T-helper 1 cell treated with Interleukin-12 subunit alpha and Interleukin-12 subunit beta and Interleukin-4 antibody, amounts not matched to agents 30 μg/mL and 1 μg/mL, for 36 hours (primary cell): Measurements from ENCODE around the gene LTV1.
"Not testable (repeated sequence)": the region's sequence is repeated elsewhere in the genome, so short reads cannot be mapped to it uniquely, and the experiment has no call there.

Experiments
- H3K27ac Mint-ChIP-seq: one replicate; pipeline ENCODE4 v1.8.0; 2021; ENCODE audit warnings: mild to moderate bottlenecking, mixed read lengths
- H3K27me3 Mint-ChIP-seq: one replicate; pipeline ENCODE4 v1.8.0; 2021; ENCODE audit warnings: low read depth, mixed read lengths
- H3K36me3 Mint-ChIP-seq: one replicate; pipeline ENCODE4 v1.8.0; 2021; ENCODE audit warnings: low read depth, mixed read lengths
- H3K4me1 Mint-ChIP-seq: one replicate; pipeline ENCODE4 v1.8.0; 2021; ENCODE audit warnings: low read depth, mixed read lengths
- H3K4me3 Mint-ChIP-seq: one replicate; pipeline ENCODE4 v1.8.0; 2021; ENCODE audit warnings: mild to moderate bottlenecking, moderate library complexity, mixed read lengths
- H3K9me3 Mint-ChIP-seq: one replicate; pipeline ENCODE4 v1.8.0; 2021; ENCODE audit warnings: mixed read lengths

The LTV1 gene

DNA sequence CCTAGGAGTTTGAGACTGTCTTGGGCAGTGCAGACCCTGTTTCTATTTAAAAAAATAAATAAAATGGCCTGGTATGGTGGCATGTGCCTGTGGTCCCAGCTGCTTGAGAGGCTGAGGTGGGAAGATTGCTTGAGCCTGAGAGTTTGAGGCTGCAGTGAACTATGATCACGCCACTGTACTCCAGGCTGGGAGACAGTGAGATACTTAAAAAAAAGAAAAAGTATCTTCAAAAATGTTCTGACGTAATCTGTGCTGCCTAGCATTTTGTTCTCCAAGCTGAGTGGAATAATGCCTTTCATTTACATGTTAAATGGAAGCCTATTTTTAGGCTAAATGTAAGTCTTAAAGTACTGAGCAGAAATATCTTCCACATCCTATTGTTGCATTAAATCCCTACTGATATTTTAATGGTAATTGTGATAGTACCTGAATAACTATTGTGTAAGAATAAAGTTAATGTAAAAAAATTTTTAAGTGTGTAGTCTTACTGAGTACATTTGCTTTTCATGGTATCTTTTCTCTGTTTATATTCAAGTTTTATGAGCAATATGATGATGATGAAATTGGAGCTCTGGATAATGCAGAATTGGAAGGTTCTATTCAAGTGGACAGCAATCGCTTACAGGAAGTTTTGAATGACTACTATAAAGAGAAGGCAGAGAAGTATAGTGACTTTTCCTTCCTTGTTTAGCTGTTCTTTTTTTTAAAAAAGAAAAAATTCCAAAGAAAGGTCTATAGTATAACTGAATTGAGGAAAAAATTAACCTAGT is 16.9 kb downstream of the LTV1 start:
- no peak overlapping the region for H3K4me3 Mint-ChIP-seq
- H3K27ac Mint-ChIP-seq, result no peak overlapping the region
- no peaks in the 10 kb centered on the region for H3K27me3 Mint-ChIP-seq
- no peaks in the 10 kb centered on the region for H3K9me3 Mint-ChIP-seq
- H3K4me1 Mint-ChIP-seq, result peaks cover 6% of the 10 kb centered on the region
- peaks cover 68% of the 10 kb centered on the region for H3K36me3 Mint-ChIP-seq

GRCh38 chr6:143863771-143864170 is 20.6 kb downstream of the LTV1 start:
- Mint-ChIP-seq H3K36me3 (peaks cover 45% of the 10 kb centered on the region), H3K27ac (no peak overlapping the region), H3K27me3 (no peaks in the 10 kb centered on the region), H3K4me1 (no peaks in the 10 kb centered on the region), H3K4me3 (no peak overlapping the region), H3K9me3 (peaks cover 5% of the 10 kb centered on the region)

- H3K4me1 Mint-ChIP-seq, result no peaks in the 10 kb centered on the region
- H3K4me3 Mint-ChIP-seq, result no peak within 1 kb of the TSS
- H3K27ac Mint-ChIP-seq, result no peak within 1 kb of the TSS
- H3K27me3 Mint-ChIP-seq, result no peaks in the 10 kb centered on the region
- peaks cover 6% of the 10 kb centered on the region for H3K9me3 Mint-ChIP-seq
- peaks cover 40% of the 10 kb centered on the region for H3K36me3 Mint-ChIP-seq
Measured at GRCh38 chr6:143864234-143864633, 21.1 kb downstream of the LTV1 start, which contains the start of gene ZC2HC1B. Gene ZC2HC1B, plus strand, starts transcription at chr6:143864474. Its CDS starts 66 bp downstream, at chr6:143864540.

GRCh38 chr6:143867236-143867635 is 24.1 kb downstream of the LTV1 start:
- Mint-ChIP-seq H3K4me1 (no peaks in the 10 kb centered on the region), H3K27me3 (no peaks in the 10 kb centered on the region), H3K9me3 (peaks cover 10% of the 10 kb centered on the region), H3K27ac (no peak overlapping the region), H3K36me3 (peaks cover 24% of the 10 kb centered on the region), H3K4me3 (no peak overlapping the region)

- H3K4me1 Mint-ChIP-seq, H3K4me3 Mint-ChIP-seq, H3K27me3 Mint-ChIP-seq, H3K27ac Mint-ChIP-seq, H3K9me3 Mint-ChIP-seq: not testable (repeated sequence)
- H3K36me3 Mint-ChIP-seq, result peaks cover 16% of the 10 kb centered on the region
Measured at GRCh38 chr6:143868808-143869207, 25.7 kb downstream of the LTV1 start.

DNA sequence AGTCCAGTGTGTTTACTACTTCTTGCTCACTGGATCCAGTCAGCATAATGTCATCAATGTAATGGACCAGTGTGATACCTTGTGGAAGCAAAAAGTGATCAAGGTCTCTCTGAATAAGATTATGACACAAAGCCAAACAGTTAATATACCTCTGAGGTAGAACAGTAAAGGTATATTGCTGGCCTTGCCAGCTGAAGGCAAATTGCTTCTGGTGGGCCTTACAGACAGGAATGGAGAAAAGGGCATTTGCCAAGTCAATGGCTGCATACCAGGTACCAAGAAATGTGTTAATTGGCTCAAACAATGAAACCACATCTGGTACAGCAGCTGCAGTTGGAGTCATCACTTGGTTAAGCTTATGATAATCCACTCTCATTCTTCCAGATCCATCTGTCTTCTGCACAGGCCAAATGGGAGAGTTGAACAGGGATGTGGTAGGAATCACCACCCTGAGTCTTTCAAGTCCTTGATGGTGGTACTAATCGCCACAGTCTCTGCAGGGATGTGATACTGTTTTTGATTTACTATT is 28.1 kb downstream of the LTV1 start:
- H3K4me1 Mint-ChIP-seq, H3K27ac Mint-ChIP-seq, H3K27me3 Mint-ChIP-seq, H3K36me3 Mint-ChIP-seq, H3K4me3 Mint-ChIP-seq: not testable (repeated sequence)
- peaks cover 21% of the 10 kb centered on the region for H3K9me3 Mint-ChIP-seq

- no peaks in the 10 kb centered on the region for H3K27me3 Mint-ChIP-seq
- H3K36me3 Mint-ChIP-seq, result peaks cover 5% of the 10 kb centered on the region
- H3K4me1 Mint-ChIP-seq, result peaks cover 8% of the 10 kb centered on the region
- H3K27ac Mint-ChIP-seq, result peak overlapping the region; percentile 23
- no peak overlapping the region for H3K4me3 Mint-ChIP-seq
- peaks cover 21% of the 10 kb centered on the region for H3K9me3 Mint-ChIP-seq
Measured at GRCh38 chr6:143872201-143872600, 29.1 kb downstream of the LTV1 start.

- H3K36me3 Mint-ChIP-seq, H3K27ac Mint-ChIP-seq: not testable (repeated sequence)
Measured at GRCh38 chr6:143873600-143873999, 30.5 kb downstream of the LTV1 start.

DNA sequence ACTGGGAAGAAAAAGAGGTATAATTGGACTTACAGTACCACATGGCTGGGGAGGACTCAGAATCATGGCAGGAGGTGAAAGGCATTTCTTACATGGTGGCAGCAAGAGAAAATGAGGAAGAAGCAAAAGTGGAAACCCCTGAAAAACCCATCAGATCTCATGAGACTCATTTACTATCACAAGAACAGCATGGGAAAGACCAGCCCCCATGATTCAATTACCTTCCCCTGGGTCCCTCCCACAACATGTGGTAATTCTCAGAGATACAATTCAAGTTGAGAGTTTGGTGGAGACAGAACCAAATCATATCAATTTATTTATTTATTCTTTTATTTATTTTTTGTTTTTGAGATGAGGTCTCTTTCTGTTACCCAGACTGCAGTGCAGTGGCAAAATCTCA is 31.4 kb downstream of the LTV1 start:
- H3K27ac Mint-ChIP-seq, H3K36me3 Mint-ChIP-seq, H3K27me3 Mint-ChIP-seq, H3K4me1 Mint-ChIP-seq, H3K4me3 Mint-ChIP-seq: not testable (repeated sequence)
- H3K9me3 Mint-ChIP-seq, result peaks cover 15% of the 10 kb centered on the region

More at GRCh38 chr6:143873600-143873999, 30.5 kb downstream of the LTV1 start:
- H3K4me1 Mint-ChIP-seq, H3K4me3 Mint-ChIP-seq, H3K27me3 Mint-ChIP-seq: not testable (repeated sequence)
- H3K9me3 Mint-ChIP-seq, result peaks cover 17% of the 10 kb centered on the region

GRCh38 chr6:143877584-143878271 is 34.6 kb downstream of the LTV1 start:
- no peak overlapping the region for H3K4me3 Mint-ChIP-seq
- no peak overlapping the region for H3K27ac Mint-ChIP-seq
- peaks cover 11% of the 10 kb centered on the region for H3K9me3 Mint-ChIP-seq
- peaks cover 5% of the 10 kb centered on the region for H3K4me1 Mint-ChIP-seq
- H3K36me3 Mint-ChIP-seq, result peaks cover 3% of the 10 kb centered on the region
- no peaks in the 10 kb centered on the region for H3K27me3 Mint-ChIP-seq

- H3K36me3 Mint-ChIP-seq, result peaks cover 3% of the 10 kb centered on the region
- no peak overlapping the region for H3K4me3 Mint-ChIP-seq
- no peak overlapping the region for H3K27ac Mint-ChIP-seq
- peaks cover 1% of the 10 kb centered on the region for H3K4me1 Mint-ChIP-seq
- no peaks in the 10 kb centered on the region for H3K27me3 Mint-ChIP-seq
- H3K9me3 Mint-ChIP-seq, result peaks cover 11% of the 10 kb centered on the region
Measured at GRCh38 chr6:143878272-143878760, 35.2 kb downstream of the LTV1 start.

DNA sequence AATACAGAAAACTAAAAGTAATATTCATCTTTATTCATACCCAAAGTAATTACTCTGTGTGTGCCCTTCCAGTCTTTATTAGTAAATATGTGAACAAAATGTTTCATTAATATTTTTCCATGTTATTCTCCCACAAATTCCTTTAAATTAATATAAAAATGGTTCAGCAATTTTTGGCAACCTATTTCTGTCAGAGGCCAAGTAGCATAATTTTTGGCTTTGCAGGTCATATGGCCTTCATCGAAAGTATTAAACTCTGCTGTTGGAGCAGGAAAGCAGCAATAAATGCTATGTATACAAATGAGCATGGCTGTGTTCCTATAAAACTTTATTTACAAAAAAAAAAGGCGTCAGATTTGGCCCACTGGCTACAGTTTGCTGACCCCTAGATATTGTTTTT is 37.3 kb downstream of the LTV1 start:
- no peaks in the 10 kb centered on the region for H3K4me1 Mint-ChIP-seq
- peaks cover 3% of the 10 kb centered on the region for H3K9me3 Mint-ChIP-seq
- H3K27me3 Mint-ChIP-seq, result no peaks in the 10 kb centered on the region
- no peak overlapping the region for H3K4me3 Mint-ChIP-seq
- no peaks in the 10 kb centered on the region for H3K36me3 Mint-ChIP-seq
- H3K27ac Mint-ChIP-seq, result no peak overlapping the region

GRCh38 chr6:143882401-143882930 is 39.3 kb downstream of the LTV1 start:
- Mint-ChIP-seq H3K27me3 (peaks cover 2% of the 10 kb centered on the region), H3K4me1 (no peaks in the 10 kb centered on the region), H3K27ac (no peak overlapping the region), H3K9me3 (no peaks in the 10 kb centered on the region), H3K4me3 (no peak overlapping the region), H3K36me3 (no peaks in the 10 kb centered on the region)

DNA sequence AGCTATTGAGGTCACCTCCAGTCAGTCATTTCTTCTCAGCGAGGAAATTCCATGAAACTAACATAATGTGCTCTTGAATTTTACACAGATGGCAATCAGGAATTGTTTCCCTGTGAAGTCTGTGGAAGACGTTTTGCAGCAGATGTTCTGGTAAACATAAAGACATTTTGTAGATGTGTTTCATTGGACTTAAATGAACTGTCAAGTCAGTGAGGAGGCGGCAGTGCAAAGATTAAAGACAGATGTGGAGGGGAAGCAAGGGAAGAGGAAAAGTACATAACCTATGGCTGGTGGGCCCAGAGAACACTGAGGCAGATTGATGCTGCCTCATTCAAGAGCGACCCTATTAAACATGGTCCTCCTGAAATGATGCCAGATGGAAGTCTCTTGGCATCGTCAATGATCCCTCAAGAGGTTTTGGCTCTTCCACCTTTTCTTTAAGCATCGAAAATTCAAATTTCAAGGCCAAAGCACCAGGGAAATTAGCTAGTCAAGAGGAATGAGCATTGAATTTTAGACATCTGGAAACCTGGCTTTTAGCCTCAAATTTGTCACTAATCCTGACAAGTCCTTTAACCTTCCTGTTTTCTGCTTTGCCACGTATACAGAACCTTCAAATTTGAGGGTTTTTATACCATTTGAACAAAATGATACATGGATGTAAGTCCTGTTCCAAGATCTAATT is 41.2 kb downstream of the LTV1 start:
- Mint-ChIP-seq H3K4me1 (no peaks in the 10 kb centered on the region), H3K4me3 (no peak overlapping the region), H3K27me3 (peaks cover 10% of the 10 kb centered on the region), H3K36me3 (no peaks in the 10 kb centered on the region), H3K9me3 (peaks cover 8% of the 10 kb centered on the region), H3K27ac (no peak overlapping the region)
